DMS79 (cell line): Measurements from ENCODE around the gene TGM4.
"Not testable (repeated sequence)": the region's sequence is repeated elsewhere in the genome, so short reads cannot be mapped to it uniquely, and the experiment has no call there.

Source experiments
- DNase-seq: peaks from one replicate; lab custom pipeline; 2025; lab: John Stamatoyannopoulos, UW

Gene TGM4

GRCh38 chr3:44874308-44874707, at the start of gene TGM4:
TGM4 (plus strand) TSS chr3:44874608; CDS start chr3:44874679, 71 bp downstream.
- no peak for DNase-seq

GRCh38 chr3:44825264-44825925, 49.0 kb upstream of the TGM4 start:
- DNase-seq, result no peak

GRCh38 chr3:44827196-44827595, 47.2 kb upstream of the TGM4 start:
- DNase-seq, result no peak

GRCh38 chr3:44831232-44831631, 43.2 kb upstream of the TGM4 start:
- no peak for DNase-seq

- no peak for DNase-seq
Observed at GRCh38 chr3:44832032-44832431, 42.4 kb upstream of the TGM4 start.

GRCh38 chr3:44832965-44833364, 41.4 kb upstream of the TGM4 start:
- no peak for DNase-seq

GRCh38 chr3:44833394-44833793, 41.0 kb upstream of the TGM4 start:
- no peak for DNase-seq

- DNase-seq, result no peak
Observed at GRCh38 chr3:44835684-44836083, 38.7 kb upstream of the TGM4 start.

GRCh38 chr3:44842376-44842775, 32.0 kb upstream of the TGM4 start:
- no peak for DNase-seq

- DNase-seq, result no peak
Observed at GRCh38 chr3:44845528-44846520, 28.6 kb upstream of the TGM4 start.

- no peak for DNase-seq
Observed at GRCh38 chr3:44848634-44849033, 25.8 kb upstream of the TGM4 start.

GRCh38 chr3:44856663-44857062, 17.7 kb upstream of the TGM4 start:
- not testable (repeated sequence) for DNase-seq

GRCh38 chr3:44860117-44860516, 14.3 kb upstream of the TGM4 start:
- no peak for DNase-seq

GRCh38 chr3:44861412-44862225, 12.8 kb upstream of the TGM4 start, which contains the start of gene TMEM42:
TMEM42 (plus strand) TSS chr3:44861912; CDS start chr3:44861925, 13 bp downstream.
- peak; percentile 56 for DNase-seq

GRCh38 chr3:44862226-44862637, 12.2 kb upstream of the TGM4 start:
- DNase-seq, result no peak

- DNase-seq, result no peak
Observed at GRCh38 chr3:44865272-44866035, 9.0 kb upstream of the TGM4 start.

- DNase-seq, result no peak
Observed at GRCh38 chr3:44867421-44868111, 6.8 kb upstream of the TGM4 start.

GRCh38 chr3:44870375-44871061, 3.9 kb upstream of the TGM4 start:
- DNase-seq, result no peak

GRCh38 chr3:44875596-44875995, 1.2 kb downstream of the TGM4 start:
- DNase-seq, result no peak

GRCh38 chr3:44877333-44877732, 2.9 kb downstream of the TGM4 start:
- no peak for DNase-seq
